ENCODE data around the gene BAIAP2L1. TPM values are rescaled to one million over a fixed set of nuclear protein-coding genes. Genes with fewer than 3 reads are reported as not detected.
A peak's percentile ranks its signal among the peaks of the same experiment; 100 is the strongest.
"Not testable (repeated sequence)": the region's sequence is repeated elsewhere in the genome, so short reads cannot be mapped to it uniquely, and the experiment has no call there.

BAIAP2L1 gene
- 1 to 10 TPM in 1 of 2 experiments, under 1 TPM in 1; 0.89 to 1.0 TPM for total RNA-seq

- no peaks in the 10 kb centered on the region for H3K36me3 Mint-ChIP-seq (ENCODE audit: low read depth)
- peaks cover 25% of the 10 kb centered on the region for H3K27me3 Mint-ChIP-seq (ENCODE audit: low read depth)
- DNase-seq (peak; percentile 85), ATAC-seq (peak; percentile 94)
- no peaks in the 10 kb centered on the region for H3K9me3 Mint-ChIP-seq (ENCODE audit: insufficient read depth)
- ChIA-PET CTCF (interaction anchor here (0.9 to 1.5 kb wide), 3 partner anchors 134 to 378 kb away, joined by 3 to 4 read pairs (median 3); no protein-coding TSS in a partner anchor), POLR2A (interaction anchor here (0.7 kb wide), 1 partner anchor 20 kb away, joined by 3 read pairs; no protein-coding TSS in a partner anchor)
- H3K4me3 Mint-ChIP-seq: peak within 1 kb of the TSS; percentile 28
- H3K4me1 Mint-ChIP-seq (ENCODE audit: low read depth): peaks cover 5% of the 10 kb centered on the region
- H3K27ac Mint-ChIP-seq: no peak within 1 kb of the TSS
Observed at GRCh38 chr7:98400542-98401340, at the start of gene BAIAP2L1. Gene BAIAP2L1 (minus strand): TSS chr7:98401090. CDS start chr7:98400852, 238 bp downstream.

- CTCF ChIA-PET: no interaction called here
Observed at GRCh38 chr7:98448766-98449165, 47.9 kb upstream of the BAIAP2L1 start.

DNA sequence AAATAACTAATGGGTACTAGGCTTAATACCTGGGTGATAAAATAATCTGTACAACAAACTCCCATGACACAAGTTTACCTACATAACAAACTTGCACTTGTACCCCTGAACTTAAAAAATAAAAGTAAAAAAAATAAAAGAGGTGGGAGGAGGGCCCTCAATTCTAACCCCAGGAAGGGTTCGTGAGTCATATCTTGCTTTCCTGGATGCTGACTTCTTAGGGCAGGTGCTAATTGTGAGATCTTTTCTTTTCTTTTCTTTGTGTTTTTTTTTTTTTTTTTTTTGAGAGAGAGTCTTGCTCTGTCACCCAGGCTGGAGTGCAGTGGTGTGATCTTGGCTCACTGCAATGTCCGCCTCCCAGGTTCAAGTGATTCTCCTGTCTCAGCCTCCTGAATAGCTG lies 40.1 kb upstream of the BAIAP2L1 start:
- POLR2A ChIA-PET; H3K27me3 Mint-ChIP-seq (ENCODE audit: low read depth); H3K9me3 Mint-ChIP-seq (ENCODE audit: insufficient read depth); H3K27ac Mint-ChIP-seq; ATAC-seq; H3K4me3 Mint-ChIP-seq; DNase-seq; H3K4me1 Mint-ChIP-seq (ENCODE audit: low read depth); H3K36me3 Mint-ChIP-seq (ENCODE audit: low read depth): not testable (repeated sequence)
- CTCF ChIA-PET: interaction anchor here (0.6 kb wide), 1 partner anchor 163 kb away, joined by 3 read pairs; no protein-coding TSS in a partner anchor

More at GRCh38 chr7:98448766-98449165, 47.9 kb upstream of the BAIAP2L1 start:
- no peak overlapping the region for H3K4me3 Mint-ChIP-seq
- no peaks in the 10 kb centered on the region for H3K4me1 Mint-ChIP-seq (ENCODE audit: low read depth)
- no peaks in the 10 kb centered on the region for H3K27me3 Mint-ChIP-seq (ENCODE audit: low read depth)
- no peak for DNase-seq
- ATAC-seq: no peak
- peaks cover 11% of the 10 kb centered on the region for H3K9me3 Mint-ChIP-seq (ENCODE audit: insufficient read depth)
- POLR2A ChIA-PET: no interaction called here
- H3K36me3 Mint-ChIP-seq (ENCODE audit: low read depth): no peaks in the 10 kb centered on the region
- H3K27ac Mint-ChIP-seq: no peak overlapping the region

DNA sequence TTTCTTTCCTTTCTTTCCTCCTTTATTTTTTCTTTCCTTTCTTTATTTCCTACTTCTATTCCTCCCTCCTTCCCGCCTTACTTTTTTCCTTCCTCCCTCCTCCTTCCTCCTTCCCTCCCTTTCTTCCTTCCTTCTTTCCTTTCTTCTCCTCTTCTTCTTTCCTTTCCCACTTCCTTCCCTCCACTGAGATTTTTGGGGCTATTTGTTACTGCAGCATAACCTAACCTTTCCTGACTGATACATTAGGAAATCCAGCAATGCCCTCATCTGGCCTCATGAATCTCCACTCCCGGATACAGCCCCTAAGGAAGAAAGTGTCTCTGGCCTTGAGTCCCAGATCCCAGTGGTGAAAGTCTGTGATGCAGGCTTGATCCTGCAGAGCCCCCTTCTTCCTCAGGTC lies 38.6 kb upstream of the BAIAP2L1 start:
- Mint-ChIP-seq H3K9me3 (ENCODE audit: insufficient read depth) (peaks cover 5% of the 10 kb centered on the region), H3K36me3 (ENCODE audit: low read depth) (no peaks in the 10 kb centered on the region), H3K4me3 (no peak overlapping the region), H3K27ac (no peak overlapping the region), H3K4me1 (ENCODE audit: low read depth) (peaks cover 6% of the 10 kb centered on the region), H3K27me3 (ENCODE audit: low read depth) (no peaks in the 10 kb centered on the region)
- CTCF ChIA-PET: no interaction called here
- no peak for ATAC-seq
- POLR2A ChIA-PET: no interaction called here
- no peak for DNase-seq

GRCh38 chr7:98434087-98434486 lies 33.2 kb upstream of the BAIAP2L1 start:
- POLR2A ChIA-PET: no interaction called here
- H3K4me1 Mint-ChIP-seq (ENCODE audit: low read depth): peaks cover 11% of the 10 kb centered on the region
- peaks cover 5% of the 10 kb centered on the region for H3K9me3 Mint-ChIP-seq (ENCODE audit: insufficient read depth)
- CTCF ChIA-PET: interaction anchor here (1.6 kb wide), 1 partner anchor 311 kb away, joined by 6 read pairs; no protein-coding TSS in a partner anchor
- no peak overlapping the region for H3K4me3 Mint-ChIP-seq
- no peak for ATAC-seq
- no peaks in the 10 kb centered on the region for H3K27me3 Mint-ChIP-seq (ENCODE audit: low read depth)
- no peak overlapping the region for H3K27ac Mint-ChIP-seq
- no peak for DNase-seq
- H3K36me3 Mint-ChIP-seq (ENCODE audit: low read depth): no peaks in the 10 kb centered on the region

DNA sequence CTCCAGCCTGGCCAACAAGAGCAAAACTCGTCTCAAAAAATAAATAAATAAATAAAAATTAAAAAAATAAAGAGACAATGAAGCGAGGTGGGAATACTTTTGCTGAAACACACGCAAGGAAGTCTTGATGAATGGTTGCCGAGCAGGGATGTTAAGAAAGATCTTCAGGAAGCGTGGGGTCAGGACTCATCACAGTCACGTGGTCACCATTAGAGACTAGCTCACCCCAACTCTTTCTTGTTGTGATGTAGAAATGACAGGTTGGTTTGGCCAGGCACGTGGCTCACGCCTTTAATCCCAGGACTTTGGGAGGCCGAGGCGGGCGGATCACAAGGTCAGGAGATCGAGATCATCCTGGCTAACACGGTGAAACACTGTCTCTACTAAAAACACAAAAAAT lies 28.9 kb upstream of the BAIAP2L1 start:
- CTCF ChIA-PET: no interaction called here

DNA sequence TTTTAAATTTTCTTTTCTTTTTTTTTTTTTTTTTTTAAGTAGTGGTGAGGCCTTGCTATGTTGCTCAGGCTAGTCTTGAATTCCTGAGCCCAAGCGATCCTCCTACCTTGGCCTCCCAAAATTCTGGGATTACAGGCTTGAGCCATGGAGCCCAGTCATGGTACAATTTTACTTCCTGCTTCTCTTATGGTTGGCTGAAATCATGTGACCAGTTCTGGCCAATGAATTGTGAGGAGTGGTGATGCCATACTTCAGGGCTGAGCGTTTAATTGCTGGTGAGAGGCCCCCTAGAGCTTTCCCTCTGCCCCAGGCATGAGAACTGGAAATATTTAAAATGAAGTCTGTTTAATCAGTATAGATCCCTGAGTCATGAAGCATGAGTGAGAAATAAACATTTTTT lies 22.2 kb upstream of the BAIAP2L1 start:
- ChIA-PET POLR2A (no interaction called here), CTCF (interaction anchor here (1.3 to 5.1 kb wide), 2 partner anchors 323 to 419 kb away, joined by 4 to 17 read pairs; no protein-coding TSS in a partner anchor)
- no peak overlapping the region for H3K4me3 Mint-ChIP-seq
- H3K27me3 Mint-ChIP-seq (ENCODE audit: low read depth): no peaks in the 10 kb centered on the region
- no peaks in the 10 kb centered on the region for H3K4me1 Mint-ChIP-seq (ENCODE audit: low read depth)
- H3K9me3 Mint-ChIP-seq (ENCODE audit: insufficient read depth): no peaks in the 10 kb centered on the region
- ATAC-seq: no peak
- H3K36me3 Mint-ChIP-seq (ENCODE audit: low read depth): no peaks in the 10 kb centered on the region
- DNase-seq: no peak
- no peak overlapping the region for H3K27ac Mint-ChIP-seq

More for the DNA sequence above, 28.9 kb upstream of the BAIAP2L1 start:
- Mint-ChIP-seq H3K4me3 (no peak overlapping the region), H3K4me1 (ENCODE audit: low read depth) (peaks cover 7% of the 10 kb centered on the region), H3K27me3 (ENCODE audit: low read depth) (no peaks in the 10 kb centered on the region), H3K27ac (no peak overlapping the region), H3K9me3 (ENCODE audit: insufficient read depth) (no peaks in the 10 kb centered on the region), H3K36me3 (ENCODE audit: low read depth) (no peaks in the 10 kb centered on the region)
- POLR2A ChIA-PET: no interaction called here
- ATAC-seq (no peak), DNase-seq (no peak)

- peak; percentile 66 for DNase-seq
- Mint-ChIP-seq H3K36me3 (ENCODE audit: low read depth) (no peaks in the 10 kb centered on the region), H3K9me3 (ENCODE audit: insufficient read depth) (no peaks in the 10 kb centered on the region), H3K4me3 (no peak overlapping the region), H3K4me1 (ENCODE audit: low read depth) (no peaks in the 10 kb centered on the region), H3K27me3 (ENCODE audit: low read depth) (no peaks in the 10 kb centered on the region), H3K27ac (no peak overlapping the region)
- ChIA-PET CTCF (interaction anchor here (0.7 to 5.1 kb wide), 5 partner anchors 11 to 421 kb away, joined by 3 to 17 read pairs (median 6); no protein-coding TSS in a partner anchor), POLR2A (interaction anchor here (0.6 kb wide), 1 partner anchor 20 kb away, joined by 3 read pairs; no protein-coding TSS in a partner anchor)
- ATAC-seq: peak; percentile 82
Observed at GRCh38 chr7:98420966-98421612, 20.2 kb upstream of the BAIAP2L1 start.

- CTCF ChIA-PET: interaction anchor here (2.2 to 5.1 kb wide), 2 partner anchors 416 to 422 kb away, joined by 7 to 17 read pairs; no protein-coding TSS in a partner anchor
- H3K4me1 Mint-ChIP-seq (ENCODE audit: low read depth); DNase-seq; H3K36me3 Mint-ChIP-seq (ENCODE audit: low read depth); ATAC-seq; H3K4me3 Mint-ChIP-seq; H3K27me3 Mint-ChIP-seq (ENCODE audit: low read depth); POLR2A ChIA-PET; H3K9me3 Mint-ChIP-seq (ENCODE audit: insufficient read depth); H3K27ac Mint-ChIP-seq: not testable (repeated sequence)
Observed at GRCh38 chr7:98419988-98420387, 19.1 kb upstream of the BAIAP2L1 start.

DNA sequence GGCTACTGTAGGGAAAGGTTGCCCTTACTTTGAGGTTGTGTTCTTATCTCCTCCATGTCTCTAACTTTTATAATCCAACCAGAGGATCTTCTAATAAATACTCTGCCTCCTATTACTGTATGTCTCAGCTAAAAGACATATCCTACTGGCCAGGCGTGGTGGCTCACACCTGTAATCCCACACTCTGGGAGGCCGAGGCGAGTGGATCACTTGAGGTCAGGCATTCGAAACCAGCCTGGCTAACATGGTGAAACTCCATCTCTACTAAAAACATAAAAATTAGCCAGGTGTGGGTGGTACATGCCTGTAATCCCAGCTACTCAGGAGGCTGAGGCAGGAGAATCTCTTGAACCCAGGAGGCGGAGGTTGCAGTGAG lies 18.4 kb upstream of the BAIAP2L1 start:
- ATAC-seq; H3K4me3 Mint-ChIP-seq; H3K4me1 Mint-ChIP-seq (ENCODE audit: low read depth); H3K9me3 Mint-ChIP-seq (ENCODE audit: insufficient read depth); H3K36me3 Mint-ChIP-seq (ENCODE audit: low read depth); H3K27ac Mint-ChIP-seq; DNase-seq; H3K27me3 Mint-ChIP-seq (ENCODE audit: low read depth); POLR2A ChIA-PET: not testable (repeated sequence)
- CTCF ChIA-PET: interaction anchor here (2.2 to 5.1 kb wide), 2 partner anchors 417 to 423 kb away, joined by 7 to 17 read pairs; no protein-coding TSS in a partner anchor

DNA sequence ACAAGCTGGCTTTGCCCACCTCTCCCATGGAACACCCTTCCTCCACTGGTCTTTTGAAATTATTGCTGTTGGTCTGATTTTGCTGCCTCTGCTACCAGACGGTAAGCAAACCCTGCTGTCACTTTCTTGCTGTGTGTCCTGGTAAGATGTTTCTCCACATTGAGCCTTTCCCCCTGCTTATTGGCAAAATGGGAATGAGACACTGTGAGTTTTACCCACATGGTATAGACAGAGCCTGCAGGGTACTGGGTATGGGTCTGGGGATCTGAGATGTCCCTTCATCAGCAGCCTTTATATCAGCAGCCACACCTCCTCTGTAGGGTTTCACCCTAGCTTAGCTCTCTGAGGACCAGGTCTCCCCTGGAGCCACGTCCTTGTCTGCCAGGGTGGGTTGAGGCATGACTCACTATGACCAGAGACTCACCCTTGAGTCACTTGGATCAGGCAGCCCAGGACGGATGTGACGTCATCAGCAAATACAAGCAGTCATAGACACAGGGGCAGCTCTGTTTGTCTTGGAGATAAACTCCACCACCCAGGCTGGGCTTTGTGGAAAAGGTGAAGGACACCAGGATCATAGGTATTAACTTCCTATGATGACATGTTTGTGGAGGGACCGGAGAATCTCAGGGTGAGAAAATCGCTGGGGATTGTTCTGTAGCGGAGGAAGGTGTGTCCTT lies 17.9 kb upstream of the BAIAP2L1 start:
- Mint-ChIP-seq H3K36me3 (ENCODE audit: low read depth) (no peaks in the 10 kb centered on the region), H3K27me3 (ENCODE audit: low read depth) (peaks cover 7% of the 10 kb centered on the region), H3K9me3 (ENCODE audit: insufficient read depth) (no peaks in the 10 kb centered on the region), H3K4me3 (no peak overlapping the region), H3K27ac (no peak overlapping the region), H3K4me1 (ENCODE audit: low read depth) (no peaks in the 10 kb centered on the region)
- DNase-seq (peak; percentile 23), ATAC-seq (peak; percentile 36)
- CTCF ChIA-PET: interaction anchor here (0.6 to 5.1 kb wide), 2 partner anchors 132 to 423 kb away, joined by 3 to 17 read pairs; no protein-coding TSS in a partner anchor
- POLR2A ChIA-PET: no interaction called here

Measured in activated CD8-positive, alpha-beta T cell treated with anti-CD3 and anti-CD28 coated beads, Interleukin-2, amount 10 ng/mL, durations not matched to agents 7 days and 5 days (primary cell).